ENCODE measurements around the gene SGIP1.

GRCh38 chr1:66502086-66502485 is 31.9 kb upstream of the SGIP1 start:
- no peak for TF ChIP-seq POLR2A (IDR thresholded peaks at IDR 0.05)
- TF ChIP-seq, protein P1, sequence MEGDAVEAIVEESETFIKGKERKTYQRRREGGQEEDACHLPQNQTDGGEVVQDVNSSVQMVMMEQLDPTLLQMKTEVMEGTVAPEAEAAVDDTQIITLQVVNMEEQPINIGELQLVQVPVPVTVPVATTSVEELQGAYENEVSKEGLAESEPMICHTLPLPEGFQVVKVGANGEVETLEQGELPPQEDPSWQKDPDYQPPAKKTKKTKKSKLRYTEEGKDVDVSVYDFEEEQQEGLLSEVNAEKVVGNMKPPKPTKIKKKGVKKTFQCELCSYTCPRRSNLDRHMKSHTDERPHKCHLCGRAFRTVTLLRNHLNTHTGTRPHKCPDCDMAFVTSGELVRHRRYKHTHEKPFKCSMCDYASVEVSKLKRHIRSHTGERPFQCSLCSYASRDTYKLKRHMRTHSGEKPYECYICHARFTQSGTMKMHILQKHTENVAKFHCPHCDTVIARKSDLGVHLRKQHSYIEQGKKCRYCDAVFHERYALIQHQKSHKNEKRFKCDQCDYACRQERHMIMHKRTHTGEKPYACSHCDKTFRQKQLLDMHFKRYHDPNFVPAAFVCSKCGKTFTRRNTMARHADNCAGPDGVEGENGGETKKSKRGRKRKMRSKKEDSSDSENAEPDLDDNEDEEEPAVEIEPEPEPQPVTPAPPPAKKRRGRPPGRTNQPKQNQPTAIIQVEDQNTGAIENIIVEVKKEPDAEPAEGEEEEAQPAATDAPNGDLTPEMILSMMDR (IDR thresholded peaks at IDR 0.05): no peak
- no peak for TF ChIP-seq POLR2AphosphoS5 (IDR thresholded peaks at IDR 0.05)
